ENCODE measurements around the gene MAPRE2.

MAPRE2 gene

DNA sequence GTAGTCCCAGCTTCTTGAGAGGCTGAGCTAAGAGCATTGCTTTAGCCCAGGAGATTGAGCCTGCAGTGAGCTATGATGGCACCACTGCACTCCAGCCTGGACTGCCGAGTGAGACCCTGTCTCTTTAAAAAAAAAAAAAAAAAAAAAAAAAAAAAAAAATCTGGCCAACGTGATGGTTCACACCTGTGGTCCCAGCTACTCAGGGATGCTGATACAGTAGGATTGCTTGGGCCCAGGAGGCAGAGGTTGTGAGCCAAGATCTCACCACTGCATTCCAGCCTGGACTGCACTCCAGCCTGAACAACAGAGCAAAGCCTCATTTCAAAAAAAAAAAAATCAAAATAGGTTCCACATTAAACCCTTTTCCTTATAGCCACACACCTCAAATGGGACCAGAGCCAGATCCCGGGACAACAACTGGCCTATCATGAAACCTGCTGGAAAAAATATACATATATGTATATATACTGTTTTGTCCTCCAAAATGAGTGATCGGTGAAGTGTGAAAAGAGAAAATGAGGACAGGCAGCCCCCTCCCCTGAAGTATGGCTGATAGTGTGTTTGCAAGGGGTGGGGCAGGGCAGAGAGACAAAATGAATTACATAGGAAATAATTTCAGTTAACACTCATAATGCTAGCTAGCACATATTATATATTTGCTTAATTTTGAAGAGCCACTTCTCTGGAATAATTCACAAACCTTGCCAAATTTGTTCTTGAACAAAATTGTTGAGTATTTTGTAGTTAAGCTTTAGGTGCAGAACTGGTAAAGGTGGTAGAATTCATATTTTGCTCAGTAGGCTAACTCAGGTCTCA is 22.9 kb downstream of the MAPRE2 start:
- DNase-seq, result peak; percentile 28

DNA sequence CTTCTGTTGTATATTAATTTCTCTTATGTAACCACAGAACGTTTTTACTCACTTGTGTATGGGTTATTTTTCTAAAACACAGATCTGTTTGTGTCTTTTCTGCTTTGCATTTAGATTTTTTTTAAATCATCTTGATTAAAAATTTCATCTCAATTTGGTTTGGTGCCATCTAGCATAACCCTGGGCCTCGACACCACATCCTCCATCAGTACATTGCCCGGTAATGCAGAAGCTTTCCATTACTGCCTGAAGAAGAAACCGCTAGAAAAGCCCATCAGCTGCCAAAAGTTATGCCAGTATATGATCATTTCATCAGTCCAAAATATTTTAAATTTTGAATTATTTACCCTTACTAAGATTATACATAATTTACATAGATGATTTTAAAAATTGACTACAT is 26.2 kb downstream of the MAPRE2 start:
- no peak for DNase-seq

- DNase-seq, result no peak
These were observed 30.6 kb downstream of the MAPRE2 start for GRCh38 chr18:35071819-35072247.

GRCh38 chr18:35072616-35073015 is 31.4 kb downstream of the MAPRE2 start:
- DNase-seq, result no peak

- DNase-seq, result no peak
These were observed 32.2 kb downstream of the MAPRE2 start for GRCh38 chr18:35073186-35074105.

DNA sequence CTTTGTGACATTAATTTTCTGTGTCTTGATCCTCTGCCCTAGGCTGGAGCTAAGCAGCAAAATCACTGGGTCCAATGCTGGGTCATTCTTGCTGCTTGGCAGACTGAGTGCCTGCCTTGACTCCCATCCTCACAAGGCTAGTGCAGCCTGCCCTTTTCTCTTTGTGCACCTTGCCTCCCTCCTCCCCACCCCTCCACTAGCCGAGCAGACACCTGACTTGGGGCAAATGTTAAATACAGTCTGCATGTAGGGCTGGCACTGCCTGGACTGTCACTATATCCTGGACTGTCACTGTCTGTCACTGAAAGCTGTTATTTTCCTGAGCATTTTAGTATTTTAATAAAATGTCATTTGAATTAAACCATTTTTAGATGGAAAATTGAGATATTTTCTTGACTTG is 33.4 kb downstream of the MAPRE2 start:
- DNase-seq, result no peak

DNA sequence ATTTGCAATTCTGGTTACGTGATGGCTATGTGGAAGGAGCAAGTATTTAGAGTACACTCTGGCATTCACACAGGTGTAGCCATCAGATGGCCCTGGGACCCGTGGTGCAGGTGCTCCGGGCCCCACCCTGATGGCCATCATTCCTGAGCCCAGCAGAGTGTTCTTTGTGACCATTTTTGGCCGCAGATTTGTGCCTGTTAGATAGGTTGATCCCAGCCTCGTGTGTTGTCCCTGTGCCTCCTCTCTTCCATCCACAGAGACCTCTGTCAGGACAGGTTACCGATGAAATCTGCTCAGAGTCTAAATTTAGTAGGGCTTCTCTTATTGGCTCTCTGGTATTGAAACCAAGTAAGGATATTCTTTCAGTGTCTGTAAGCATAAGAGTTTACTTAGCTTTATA is 33.9 kb downstream of the MAPRE2 start:
- no peak for DNase-seq

- DNase-seq, result no peak
These were observed 35.1 kb downstream of the MAPRE2 start for GRCh38 chr18:35076135-35076924.

- no peak for DNase-seq
These were observed 36.7 kb downstream of the MAPRE2 start for GRCh38 chr18:35077937-35078336.

DNA sequence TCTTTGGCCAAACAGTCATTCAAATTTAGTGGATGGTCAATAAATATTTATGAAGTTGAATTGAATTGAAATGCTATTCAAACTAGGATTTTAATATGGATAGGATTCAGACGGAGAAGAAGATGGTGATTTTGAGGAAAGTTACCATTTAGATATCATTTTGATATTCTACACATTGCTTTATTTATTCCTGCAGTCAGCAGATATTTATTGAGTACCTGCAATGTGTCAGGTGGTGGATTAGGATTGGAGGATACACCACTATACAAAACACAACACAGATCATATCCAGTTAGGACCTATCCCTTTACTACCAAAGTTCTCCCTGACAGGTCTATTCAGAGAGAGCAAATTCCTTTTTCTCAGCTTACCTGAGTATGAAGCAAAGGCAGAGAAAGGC is 38.8 kb downstream of the MAPRE2 start:
- DNase-seq, result no peak

- no peak for DNase-seq
These were observed 42.0 kb downstream of the MAPRE2 start for GRCh38 chr18:35083174-35083712.

- no peak for DNase-seq
These were observed 43.6 kb downstream of the MAPRE2 start for GRCh38 chr18:35084494-35085449.

- DNase-seq, result no peak
These were observed 44.5 kb downstream of the MAPRE2 start for GRCh38 chr18:35085450-35086380.

- no peak for DNase-seq
These were observed 45.5 kb downstream of the MAPRE2 start for GRCh38 chr18:35086704-35087103.

DNA sequence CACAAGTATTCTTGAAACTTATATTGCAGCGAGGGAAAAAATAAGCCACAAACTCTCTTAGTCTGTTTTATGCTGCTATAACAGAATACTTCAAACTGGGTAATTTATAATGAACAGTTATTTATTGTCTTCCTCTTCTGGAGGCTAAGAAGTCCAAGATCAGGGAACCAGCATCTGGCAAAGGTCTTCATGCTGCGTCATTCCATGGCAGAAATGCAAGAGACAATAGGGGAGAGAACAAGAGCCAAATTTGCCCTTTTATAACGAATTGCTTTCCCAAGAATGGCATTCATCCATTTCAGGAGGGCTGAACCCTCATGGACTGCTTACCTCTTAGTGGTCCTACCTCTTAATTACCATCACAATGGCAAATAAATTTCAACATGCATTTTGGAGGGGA is 46.5 kb downstream of the MAPRE2 start:
- no peak for DNase-seq

GRCh38 chr18:35088921-35089320 is 47.7 kb downstream of the MAPRE2 start:
- no peak for DNase-seq

DNA sequence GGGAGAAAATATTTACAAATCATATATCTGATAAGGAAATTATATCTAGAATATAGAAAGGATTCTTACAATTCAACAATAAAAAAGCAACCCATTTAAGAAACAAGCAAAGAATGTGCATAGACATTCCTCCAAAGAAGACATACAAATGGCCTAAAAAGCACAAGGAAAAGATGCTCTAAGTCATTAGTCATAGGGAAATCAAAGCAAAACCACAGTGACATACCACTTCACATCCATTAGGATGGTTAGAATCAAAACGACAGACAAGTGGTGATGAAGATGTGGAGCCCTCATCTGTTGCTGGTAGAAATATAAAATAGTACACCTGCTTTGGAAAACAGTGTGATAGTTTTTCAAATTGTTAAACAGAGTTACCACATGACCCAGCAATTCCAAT is 48.2 kb downstream of the MAPRE2 start:
- DNase-seq, result no peak

DNA sequence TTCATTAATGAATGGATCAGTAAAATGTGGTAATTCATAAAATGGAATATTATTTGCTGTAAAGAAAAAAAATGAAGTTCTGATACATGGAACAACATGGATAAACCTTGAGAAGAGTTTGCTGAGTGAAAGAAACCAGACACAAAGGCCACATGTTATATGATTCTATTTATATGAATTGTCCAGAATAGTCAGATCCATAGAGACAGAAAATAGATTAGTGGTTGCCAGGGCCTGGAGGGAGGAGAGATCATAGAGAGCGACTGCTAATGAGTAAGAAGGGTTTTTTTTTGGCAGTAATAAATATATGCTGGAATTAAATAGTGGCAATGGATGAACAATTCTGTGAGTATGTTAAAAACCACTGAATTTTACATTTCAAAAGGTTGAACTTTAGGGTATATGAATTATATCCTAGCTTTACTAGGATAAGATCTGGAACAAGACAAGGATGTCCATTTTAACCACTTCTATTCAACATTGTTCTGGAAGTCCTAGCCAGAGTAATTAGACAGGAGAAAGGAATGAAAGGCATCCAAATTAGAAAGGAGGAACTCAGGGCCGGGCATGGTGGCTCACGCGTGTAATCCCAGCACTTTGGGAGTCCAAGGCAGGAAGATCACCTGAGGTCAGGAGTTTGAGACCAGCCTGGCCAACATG is 48.8 kb downstream of the MAPRE2 start:
- no peak for DNase-seq

DNA sequence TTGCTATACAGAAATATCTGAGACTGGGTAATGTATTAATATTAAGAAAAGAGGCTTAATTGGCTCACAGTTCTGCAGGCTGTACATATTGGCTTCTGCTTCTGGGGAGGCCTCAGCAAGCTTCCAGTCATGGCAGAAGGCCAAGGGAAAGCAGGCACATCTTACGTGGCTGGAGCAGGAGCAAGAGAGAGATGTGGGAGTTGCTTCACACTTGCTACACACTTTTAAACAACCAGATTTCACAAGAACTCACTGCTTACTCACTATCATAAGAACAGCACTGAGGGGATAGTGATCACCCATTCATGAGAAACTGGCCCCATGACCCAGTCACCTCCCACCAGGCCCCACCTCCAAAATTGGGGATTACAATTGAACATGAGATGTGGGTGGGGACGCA is 50.6 kb downstream of the MAPRE2 start:
- DNase-seq, result no peak

Data from NCI-H146 (cell line).